Immature natural killer cell (primary cell): ENCODE measurements around the gene TMEM30B. TPM values are rescaled to one million over a fixed set of nuclear protein-coding genes. Genes with fewer than 3 reads are reported as not detected.

Experiments used
- DNase-seq, 3 donors: peaks; one replicate each; pipeline ENCODE4 v3.0.0; 2022; ENCODE audit warnings: mixed read lengths in 1 of 3
- H3K27ac Mint-ChIP-seq, 6 donors: one replicate each; pipeline ENCODE4 v1.8.0; 2020; ENCODE audit warnings: mixed read lengths in 6 of 6, mild to moderate bottlenecking in 5 of 6, inconsistent platforms in 4 of 6, moderate library complexity in 3 of 6
- H3K27me3 Mint-ChIP-seq, 3 donors: one replicate each; pipeline ENCODE4 v1.8.0; 2020 to 2021; ENCODE audit warnings: low read depth in 3 of 3, mild to moderate bottlenecking in 3 of 3, mixed read lengths in 3 of 3, moderate library complexity in 3 of 3, inconsistent platforms in 1 of 3
- H3K36me3 Mint-ChIP-seq, 3 donors: one replicate each; pipeline ENCODE4 v1.8.0; 2020; ENCODE audit warnings: mixed read lengths in 3 of 3, inconsistent platforms in 2 of 3, mild to moderate bottlenecking in 2 of 3
- H3K4me1 Mint-ChIP-seq, 2 donors: one replicate each; pipeline ENCODE4 v1.8.0; 2020; ENCODE audit warnings: inconsistent platforms in 2 of 2, mild to moderate bottlenecking in 2 of 2, mixed read lengths in 2 of 2, moderate library complexity in 1 of 2
- H3K4me3 Mint-ChIP-seq, 5 donors: one replicate each; pipeline ENCODE4 v1.8.0; 2020; ENCODE audit warnings: mild to moderate bottlenecking in 5 of 5, mixed read lengths in 5 of 5, inconsistent platforms in 3 of 5, moderate library complexity in 3 of 5
- H3K9me3 Mint-ChIP-seq, 6 donors: one replicate each; pipeline ENCODE4 v1.8.0; 2020; ENCODE audit warnings: mild to moderate bottlenecking in 6 of 6, mixed read lengths in 6 of 6, inconsistent platforms in 4 of 6, moderate library complexity in 3 of 6
- polyA plus RNA-seq, 3 donors: library from polyadenylated mRNA; unstranded; fragments of 300-500 nt; fragmentation: Illumina TruSeq; gene quantifications; one replicate each; pipeline ENCODE4 v1.2.3, GENCODE V29; 2021

Gene TMEM30B
- polyA plus RNA-seq, 3 donors from 2014 or later, result 0.91 to 2.9 (median 1.2) TPM

DNA sequence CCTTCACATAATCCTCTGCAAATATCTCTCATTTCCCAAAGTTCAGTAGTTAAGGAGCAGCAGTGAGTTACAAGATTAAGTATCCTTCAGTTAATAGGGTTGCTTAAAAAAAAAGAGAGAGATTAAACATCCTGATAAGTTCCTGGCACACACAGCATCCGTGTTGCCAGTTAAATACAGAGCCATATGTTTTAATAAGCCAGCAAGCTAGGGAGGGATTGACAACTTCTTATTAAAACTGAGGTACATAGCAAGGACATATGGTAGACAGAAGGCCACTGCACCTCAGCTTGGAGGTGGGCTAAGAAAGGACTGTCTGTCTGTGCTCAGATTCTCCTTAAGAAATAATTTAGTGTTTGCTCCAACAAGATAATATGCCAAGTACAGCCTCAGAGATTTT is 9.6 kb upstream of the TMEM30B start:
- H3K27me3 Mint-ChIP-seq, result no peaks in the 10 kb centered on the region
- H3K4me3 Mint-ChIP-seq, result no peak overlapping the region
- no peaks in the 10 kb centered on the region for H3K9me3 Mint-ChIP-seq
- peaks cover 10 to 18% of the 10 kb centered on the region in 2 donors for H3K4me1 Mint-ChIP-seq
- peak overlapping the region in 1 of 6 donors; percentile 40 for H3K27ac Mint-ChIP-seq
- no peak for DNase-seq
- no peaks in the 10 kb centered on the region for H3K36me3 Mint-ChIP-seq

DNA sequence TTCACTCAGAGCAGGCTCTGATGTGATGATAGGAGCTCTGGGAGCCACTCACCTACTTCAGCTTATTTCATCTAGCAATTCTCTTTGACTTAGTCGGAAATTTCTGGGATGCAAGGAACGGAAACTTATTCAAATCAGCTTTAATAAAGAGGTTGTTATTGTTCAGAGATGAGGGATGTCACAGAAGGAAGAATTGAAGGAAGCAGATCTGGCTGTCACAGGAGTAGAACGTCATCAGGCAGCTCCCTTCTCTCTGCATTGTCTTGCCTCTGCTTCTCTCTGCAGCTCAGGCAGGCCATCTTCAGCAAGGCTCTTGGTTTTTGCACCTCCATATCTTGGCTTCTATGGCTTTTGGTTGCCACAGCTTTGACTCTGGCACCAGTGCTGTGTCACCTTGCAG is 7.6 kb upstream of the TMEM30B start:
- no peaks in the 10 kb centered on the region for H3K9me3 Mint-ChIP-seq
- H3K4me3 Mint-ChIP-seq, result no peak overlapping the region
- peaks cover 14 to 29% of the 10 kb centered on the region in 2 donors for H3K4me1 Mint-ChIP-seq

DNA sequence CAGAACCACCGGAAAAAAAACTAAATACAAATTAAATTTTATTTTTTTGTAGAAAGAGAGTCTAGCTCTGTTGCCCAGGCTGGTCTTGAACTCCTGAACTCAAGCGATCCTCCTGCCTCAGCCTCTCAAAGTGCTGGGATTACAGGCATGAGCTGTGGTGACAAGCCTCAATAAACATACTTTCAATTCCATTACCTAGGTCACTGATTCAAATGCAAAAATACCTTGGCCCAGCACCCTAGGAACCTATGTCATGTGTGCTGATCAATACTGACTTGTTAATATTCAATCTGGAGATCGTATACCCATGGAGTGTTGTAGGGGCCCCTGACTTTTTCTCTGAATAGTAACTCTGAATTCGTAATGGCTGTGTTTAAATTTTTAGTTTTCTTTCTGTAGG is 7.1 kb upstream of the TMEM30B start:
- Mint-ChIP-seq H3K36me3 (no peaks in the 10 kb centered on the region), H3K27ac (peak overlapping the region in 1 of 6 donors; percentile 45)

More for the DNA sequence above, 7.6 kb upstream of the TMEM30B start:
- no peaks in the 10 kb centered on the region for H3K36me3 Mint-ChIP-seq
- no peak for DNase-seq
- peak overlapping the region in 1 of 6 donors; percentile 17 for H3K27ac Mint-ChIP-seq
- H3K27me3 Mint-ChIP-seq, result no peaks in the 10 kb centered on the region

GRCh38 chr14:61287196-61287595 is 6.1 kb upstream of the TMEM30B start:
- no peaks in the 10 kb centered on the region for H3K36me3 Mint-ChIP-seq

More for the DNA sequence above, 7.1 kb upstream of the TMEM30B start:
- no peak for DNase-seq
- H3K4me3 Mint-ChIP-seq, result no peak overlapping the region
- peaks cover 14 to 33% of the 10 kb centered on the region in 2 donors for H3K4me1 Mint-ChIP-seq
- no peaks in the 10 kb centered on the region for H3K9me3 Mint-ChIP-seq
- H3K27me3 Mint-ChIP-seq, result peaks cover 0 to 2% (median 0%) of the 10 kb centered on the region in 3 donors

GRCh38 chr14:61285364-61285763 is 4.2 kb upstream of the TMEM30B start:
- H3K4me1 Mint-ChIP-seq, result peaks cover 19 to 52% of the 10 kb centered on the region in 2 donors
- no peaks in the 10 kb centered on the region for H3K9me3 Mint-ChIP-seq
- H3K27me3 Mint-ChIP-seq, result peaks cover 0 to 2% (median 0%) of the 10 kb centered on the region in 3 donors
- H3K27ac Mint-ChIP-seq, result no peak overlapping the region
- DNase-seq, result no peak
- H3K36me3 Mint-ChIP-seq, result no peaks in the 10 kb centered on the region
- no peak overlapping the region for H3K4me3 Mint-ChIP-seq

More at GRCh38 chr14:61287196-61287595, 6.1 kb upstream of the TMEM30B start:
- Mint-ChIP-seq H3K27me3 (peaks cover 0 to 2% (median 0%) of the 10 kb centered on the region in 3 donors), H3K4me3 (no peak overlapping the region), H3K9me3 (no peaks in the 10 kb centered on the region), H3K27ac (no peak overlapping the region), H3K4me1 (peaks cover 14 to 39% of the 10 kb centered on the region in 2 donors)
- no peak for DNase-seq

- H3K9me3 Mint-ChIP-seq, result no peaks in the 10 kb centered on the region
- H3K27me3 Mint-ChIP-seq, result peaks cover 0 to 5% (median 0%) of the 10 kb centered on the region in 3 donors
- peak overlapping the region in 2 of 6 donors; percentile 1 to 3 for H3K27ac Mint-ChIP-seq
- no peak for DNase-seq
- H3K4me1 Mint-ChIP-seq, result peaks cover 28 to 63% of the 10 kb centered on the region in 2 donors
- H3K36me3 Mint-ChIP-seq, result no peaks in the 10 kb centered on the region
- no peak overlapping the region for H3K4me3 Mint-ChIP-seq
Measured at GRCh38 chr14:61284001-61284400, 2.9 kb upstream of the TMEM30B start.

DNA sequence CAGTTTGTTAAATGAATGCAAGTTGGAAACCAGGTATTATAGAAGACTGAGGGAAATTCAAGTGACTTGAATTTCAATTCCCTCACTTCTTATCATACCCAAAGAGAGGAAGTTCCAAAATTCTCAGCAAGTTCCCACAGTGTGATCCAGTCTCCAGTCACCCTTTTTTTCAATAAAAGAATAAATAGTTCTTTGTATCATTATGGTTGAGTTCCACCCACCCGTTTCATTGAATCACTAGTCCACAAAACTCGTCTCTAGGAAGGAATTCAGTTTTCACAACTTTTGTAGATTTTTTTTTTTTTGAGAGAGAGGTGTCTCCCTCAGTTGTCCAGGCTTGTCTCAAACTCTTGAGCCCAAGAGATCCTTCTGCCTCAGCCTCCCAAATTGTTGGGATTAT is 1.6 kb upstream of the TMEM30B start:
- peaks cover 0 to 6% (median 0%) of the 10 kb centered on the region in 3 donors for H3K27me3 Mint-ChIP-seq
- H3K4me3 Mint-ChIP-seq, result peak overlapping the region in 2 of 5 donors; percentile 9 to 17
- no peak for DNase-seq

DNA sequence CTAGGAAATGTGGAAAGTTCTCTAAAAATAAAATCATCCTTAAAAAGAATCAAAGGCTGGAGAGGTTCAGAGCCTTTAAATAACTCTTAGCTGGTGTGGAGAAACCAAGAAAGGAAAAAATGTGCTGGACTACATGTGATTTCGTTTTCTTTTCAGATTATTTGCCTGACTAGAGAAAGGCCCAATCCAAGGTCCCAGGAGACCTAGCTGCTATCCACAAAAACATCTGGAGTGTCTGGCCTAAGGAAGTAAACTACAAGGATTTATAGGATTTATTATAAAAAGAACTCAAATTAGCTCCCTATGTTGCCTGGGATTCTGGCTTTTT is 774 bp upstream of the TMEM30B start:
- H3K9me3 Mint-ChIP-seq, result no peaks in the 10 kb centered on the region
- peak overlapping the region; percentile 80 to 88 (median 85) for H3K4me3 Mint-ChIP-seq
- peaks cover 22 to 55% of the 10 kb centered on the region in 2 donors for H3K4me1 Mint-ChIP-seq
- H3K27me3 Mint-ChIP-seq, result peaks cover 0 to 6% (median 2%) of the 10 kb centered on the region in 3 donors
- H3K27ac Mint-ChIP-seq, result peak overlapping the region in 1 of 6 donors; percentile 60
- no peaks in the 10 kb centered on the region for H3K36me3 Mint-ChIP-seq
- no peak for DNase-seq

More for the DNA sequence above, 1.6 kb upstream of the TMEM30B start:
- Mint-ChIP-seq H3K9me3 (no peaks in the 10 kb centered on the region), H3K36me3 (no peaks in the 10 kb centered on the region), H3K27ac (no peak overlapping the region), H3K4me1 (peaks cover 22 to 55% of the 10 kb centered on the region in 2 donors)

GRCh38 chr14:61280526-61281185 is 482 bp downstream of the TMEM30B start:
- Mint-ChIP-seq H3K27ac (peak overlapping the region; percentile 78 to 89 (median 85)), H3K27me3 (peaks cover 2 to 6% (median 4%) of the 10 kb centered on the region in 3 donors), H3K4me1 (peaks cover 18 to 46% of the 10 kb centered on the region in 2 donors), H3K36me3 (no peaks in the 10 kb centered on the region), H3K9me3 (no peaks in the 10 kb centered on the region), H3K4me3 (peak overlapping the region; percentile 88 to 91 (median 90))
- DNase-seq, result peak; percentile 70 to 78 (median 74)

DNA sequence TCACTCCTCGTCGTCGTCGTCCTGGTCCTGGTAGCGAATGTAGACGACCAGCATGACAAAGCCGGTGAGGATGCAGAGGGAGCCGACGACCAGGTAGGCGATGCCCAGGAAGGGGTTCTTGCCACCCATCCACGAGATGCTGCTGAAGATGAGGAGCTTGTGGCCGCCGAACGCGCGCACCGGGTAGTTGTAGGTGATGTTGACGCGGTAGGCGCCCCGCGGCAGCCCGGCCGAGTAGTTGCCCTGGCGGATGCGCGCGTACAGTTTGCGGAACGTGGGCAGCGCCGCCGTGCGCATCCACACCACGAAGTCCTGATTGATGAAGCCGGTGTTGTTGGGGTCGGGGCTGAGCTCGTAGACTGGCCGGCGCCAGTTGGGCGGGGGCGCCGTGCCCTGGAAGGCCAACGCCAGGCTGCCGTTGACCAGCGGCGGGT is 1.0 kb downstream of the TMEM30B start:
- peak overlapping the region; percentile 78 to 89 (median 85) for H3K27ac Mint-ChIP-seq
- H3K9me3 Mint-ChIP-seq, result no peaks in the 10 kb centered on the region
- H3K4me3 Mint-ChIP-seq, result peak overlapping the region; percentile 88 to 91 (median 90)
- H3K4me1 Mint-ChIP-seq, result peaks cover 18 to 43% of the 10 kb centered on the region in 2 donors
- H3K36me3 Mint-ChIP-seq, result no peaks in the 10 kb centered on the region
- peaks cover 2 to 9% (median 9%) of the 10 kb centered on the region in 3 donors for H3K27me3 Mint-ChIP-seq
- DNase-seq, result no peak

- Mint-ChIP-seq H3K4me1 (peaks cover 17 to 39% of the 10 kb centered on the region in 2 donors), H3K9me3 (no peaks in the 10 kb centered on the region), H3K27me3 (peaks cover 2 to 14% (median 10%) of the 10 kb centered on the region in 3 donors), H3K4me3 (peak overlapping the region in 4 of 5 donors; percentile 88 to 91 (median 90)), H3K36me3 (no peaks in the 10 kb centered on the region), H3K27ac (peak overlapping the region in 1 of 6 donors; percentile 68)
- DNase-seq, result no peak
Measured at GRCh38 chr14:61279082-61279481, 2.1 kb downstream of the TMEM30B start.

DNA sequence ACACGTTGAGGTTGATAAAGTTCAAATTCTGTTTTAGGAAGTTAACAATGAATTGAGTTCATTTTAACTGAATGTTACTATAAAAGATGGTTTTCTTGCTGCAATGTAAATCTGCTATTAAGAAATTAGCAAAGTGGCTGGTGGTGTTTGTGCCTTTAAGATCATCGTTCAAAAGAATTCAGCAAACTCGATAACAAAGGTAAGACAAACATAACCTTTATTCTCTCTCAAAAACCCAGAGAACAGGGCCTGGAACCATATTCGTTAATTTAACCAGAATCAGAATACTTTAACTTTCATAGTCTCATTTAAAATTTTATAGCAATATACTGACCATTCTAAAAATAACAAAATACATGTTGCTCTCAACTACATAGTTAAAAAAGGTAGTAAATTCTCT is 3.4 kb downstream of the TMEM30B start:
- Mint-ChIP-seq H3K36me3 (no peaks in the 10 kb centered on the region), H3K27ac (no peak overlapping the region), H3K4me1 (peaks cover 15 to 29% of the 10 kb centered on the region in 2 donors), H3K4me3 (no peak overlapping the region), H3K27me3 (peaks cover 4 to 16% (median 11%) of the 10 kb centered on the region in 3 donors), H3K9me3 (no peaks in the 10 kb centered on the region)
- DNase-seq, result no peak

GRCh38 chr14:61277232-61277631 is 3.9 kb downstream of the TMEM30B start:
- Mint-ChIP-seq H3K9me3 (no peaks in the 10 kb centered on the region), H3K27ac (no peak overlapping the region), H3K4me1 (peaks cover 15 to 26% of the 10 kb centered on the region in 2 donors), H3K36me3 (no peaks in the 10 kb centered on the region), H3K4me3 (no peak overlapping the region), H3K27me3 (peaks cover 4 to 16% (median 11%) of the 10 kb centered on the region in 3 donors)
- no peak for DNase-seq

DNA sequence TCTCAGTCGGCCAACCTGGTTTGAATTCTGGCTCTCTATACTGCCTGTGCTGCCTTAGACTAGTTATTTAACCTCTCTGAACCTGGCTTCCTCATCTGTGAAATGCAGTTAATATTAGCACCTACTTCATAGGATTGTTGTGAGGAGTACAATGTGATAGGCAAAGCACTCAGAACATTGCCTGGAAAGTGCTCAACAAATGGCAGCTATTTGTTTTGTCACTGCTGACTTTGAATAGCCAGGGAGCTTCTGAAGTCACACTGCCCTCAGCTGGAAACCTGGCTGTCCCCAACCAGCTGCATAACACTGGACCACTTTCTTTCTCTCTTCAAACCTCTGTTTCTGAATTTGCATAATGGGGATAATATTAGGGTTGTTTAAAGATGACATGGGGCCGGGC is 9.6 kb downstream of the TMEM30B start:
- DNase-seq, result no peak
- Mint-ChIP-seq H3K27ac (no peak overlapping the region), H3K36me3 (no peaks in the 10 kb centered on the region), H3K27me3 (peaks cover 14 to 20% (median 15%) of the 10 kb centered on the region in 3 donors), H3K4me1 (peaks cover 2 to 5% of the 10 kb centered on the region in 2 donors), H3K9me3 (no peaks in the 10 kb centered on the region), H3K4me3 (no peak overlapping the region)
